Activated naive CD4-positive, alpha-beta T cell treated with anti-CD3 and anti-CD28 coated beads, Interleukin-2, amount 50 U/mL, for 72 hours (primary cell): Measurements from ENCODE around the gene PCIF1. TPM values are rescaled to one million over a fixed set of nuclear protein-coding genes. Genes with fewer than 3 reads are reported as not detected.
"Not testable (repeated sequence)": the region's sequence is repeated elsewhere in the genome, so short reads cannot be mapped to it uniquely, and the experiment has no call there.

Experiments used
- ATAC-seq, 2 donors: fragments of 150-1000 bp; cut with Tn5 transposase; 2 replicates each; pipeline ENCODE4 v1.10.0; 2021; ENCODE audit warnings: mild to moderate bottlenecking in 2 of 2, moderate library complexity in 2 of 2
- DNase-seq, 2 donors: peaks; one replicate each; pipeline ENCODE4 v3.0.0; 2021 to 2022; ENCODE audit warnings: low spot score in 2 of 2
- H3K27ac Mint-ChIP-seq, 2 donors: one replicate each; pipeline ENCODE4 v1.8.0; 2022; ENCODE audit warnings: mild to moderate bottlenecking in 2 of 2, mixed read lengths in 2 of 2
- H3K36me3 Mint-ChIP-seq, 2 donors: one replicate each; pipeline ENCODE4 v1.8.0; 2022; ENCODE audit warnings: mixed read lengths in 2 of 2
- H3K9me3 Mint-ChIP-seq, 2 donors: one replicate each; pipeline ENCODE4 v1.8.0; 2022; ENCODE audit warnings: mixed read lengths in 2 of 2
- total RNA-seq, 2 donors: library from RNA; stranded (reverse); gene quantifications; one replicate each; pipeline ENCODE4 v1.2.3, GENCODE V29; 2022

Gene PCIF1
- total RNA-seq, 2 donors from 2014 or later, result 31.8 to 51.0 TPM

DNA sequence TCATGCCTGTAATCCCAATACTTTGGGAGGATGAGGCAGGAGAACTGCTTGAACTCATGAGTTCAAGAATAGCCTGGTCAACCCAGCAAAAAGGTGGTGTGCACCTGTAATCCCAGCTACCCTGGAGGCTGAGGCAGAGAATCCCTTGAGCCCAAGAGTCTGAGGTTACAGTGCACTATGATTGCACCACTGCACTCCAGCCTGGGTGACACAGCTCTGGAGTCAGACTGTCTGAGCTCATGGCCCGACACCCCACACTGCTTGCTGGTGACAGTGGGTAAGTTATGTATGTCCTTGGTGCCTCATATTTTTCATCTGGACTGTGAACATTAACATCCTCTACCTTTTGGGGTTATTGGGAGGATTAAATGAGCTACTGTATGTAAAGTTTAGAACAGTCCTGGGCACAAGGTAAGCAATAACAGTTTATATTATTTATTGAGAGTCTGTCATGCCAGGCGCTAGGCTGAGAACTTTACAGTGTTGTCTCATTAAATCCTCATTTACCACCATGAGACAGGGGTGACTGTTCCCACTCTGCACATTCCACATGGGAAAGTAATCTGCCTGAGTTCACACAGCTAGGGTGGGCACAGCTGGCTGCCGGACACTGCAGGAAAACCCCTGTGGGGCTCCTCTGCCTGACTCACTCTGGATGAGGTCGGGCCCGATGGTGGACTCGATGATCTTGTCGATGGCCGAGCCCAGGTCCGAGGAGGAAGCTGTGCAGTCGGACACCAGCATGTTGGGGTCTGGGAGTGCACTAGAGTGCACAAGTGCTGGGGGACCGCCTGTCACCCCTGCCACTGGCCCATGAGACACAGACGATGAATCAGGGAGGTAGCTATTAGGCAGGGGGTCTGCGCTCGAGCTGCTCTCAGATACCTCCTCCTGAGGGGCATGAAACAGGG, 34.6 kb downstream of the PCIF1 start:
- no peak for DNase-seq
- no peak for ATAC-seq
- peaks cover 11 to 30% of the 10 kb centered on the region in 2 donors for H3K36me3 Mint-ChIP-seq
- H3K9me3 Mint-ChIP-seq, result peaks cover 0 to 4% of the 10 kb centered on the region in 2 donors
- no peak overlapping the region for H3K27ac Mint-ChIP-seq

DNA sequence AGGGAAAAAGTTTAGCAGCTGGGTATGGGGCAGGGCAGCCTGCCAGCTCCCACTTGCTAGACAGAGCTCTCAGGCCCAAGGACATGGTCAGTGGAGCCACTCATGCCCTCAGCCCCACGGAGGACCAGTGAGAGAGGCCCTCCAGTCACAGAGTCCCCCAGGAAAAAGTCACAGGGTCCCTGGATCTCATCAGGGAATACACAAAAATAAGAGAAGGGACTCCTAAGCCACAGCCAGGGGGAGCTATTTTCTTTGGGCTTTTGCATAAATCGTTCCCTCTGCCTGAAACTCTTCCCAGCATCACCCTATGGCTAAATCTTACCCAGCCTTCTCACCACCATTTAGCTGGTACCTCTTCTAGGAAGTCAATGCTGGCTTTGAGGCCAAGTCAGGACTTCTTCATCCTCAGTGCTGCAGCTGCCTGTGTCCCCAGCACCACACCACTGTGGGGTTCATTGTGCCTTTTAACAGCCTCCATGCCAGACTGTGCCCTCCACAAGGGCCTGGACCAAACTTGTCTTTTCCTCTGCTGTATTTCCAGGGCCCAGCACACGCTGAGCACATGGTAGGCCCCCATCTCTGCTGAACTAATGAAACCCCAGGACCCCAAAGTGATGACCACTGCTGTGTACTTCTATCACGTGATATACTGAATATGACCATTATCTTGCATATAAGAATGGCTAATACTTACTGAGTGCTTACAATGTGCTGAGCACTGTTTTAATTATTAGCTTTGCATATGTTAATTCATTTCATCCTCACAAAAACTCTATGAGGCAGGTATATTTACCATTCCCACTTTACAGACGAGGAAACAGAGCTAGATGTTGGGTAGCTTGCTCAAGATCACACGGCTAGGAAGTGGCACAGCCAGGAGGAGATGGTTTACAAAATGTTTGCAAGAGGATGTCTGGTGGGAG, 35.5 kb downstream of the PCIF1 start:
- Mint-ChIP-seq H3K27ac (peak overlapping the region; percentile 91 to 97), H3K9me3 (peaks cover 0 to 4% of the 10 kb centered on the region in 2 donors), H3K36me3 (peaks cover 11 to 29% of the 10 kb centered on the region in 2 donors)
- DNase-seq, result peak in 1 of 2 donors; percentile 56
- ATAC-seq, result no peak

DNA sequence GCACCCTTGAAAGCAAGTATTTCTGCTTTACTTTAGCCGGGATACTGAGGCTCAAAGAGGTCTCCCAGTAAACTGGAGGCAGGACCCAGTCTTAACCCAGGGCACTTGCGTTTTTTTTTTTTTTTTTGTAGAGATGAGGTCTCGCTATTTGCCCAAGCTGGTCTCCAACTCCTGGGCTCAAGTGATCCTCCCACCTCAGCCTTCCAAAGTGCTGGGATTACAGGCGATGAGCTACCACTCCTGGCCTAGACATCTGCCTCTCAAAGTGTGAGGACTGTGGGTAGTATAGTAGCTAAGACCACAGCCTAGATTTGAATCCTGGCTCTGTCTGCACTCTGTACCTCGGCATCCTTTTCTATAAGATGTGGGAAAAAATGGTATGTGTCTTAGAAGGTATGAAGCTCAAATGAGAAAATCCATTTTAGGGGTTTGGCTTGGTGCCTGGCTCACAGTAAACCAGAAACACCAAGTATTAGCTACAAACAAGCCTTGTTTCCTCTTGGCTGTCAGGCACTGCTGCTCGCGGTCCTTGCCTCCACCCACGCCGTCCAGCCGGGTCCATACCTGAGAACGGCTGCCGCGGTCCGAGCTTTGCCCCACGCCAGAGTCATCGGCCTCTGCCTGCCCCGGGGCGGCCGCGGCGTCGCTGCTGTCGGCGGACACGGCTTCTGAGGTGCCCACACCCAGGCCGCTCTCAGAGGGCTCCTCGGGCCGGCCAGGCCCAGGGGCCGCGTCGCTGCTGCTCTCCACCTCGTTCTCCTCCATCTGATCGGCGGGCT, 36.4 kb downstream of the PCIF1 start:
- DNase-seq (peak in 1 of 2 donors; percentile 74), ATAC-seq (peak in 1 of 2 donors; percentile 3)
- Mint-ChIP-seq H3K36me3 (peaks cover 8 to 29% of the 10 kb centered on the region in 2 donors), H3K27ac (peak overlapping the region; percentile 97 to 99), H3K9me3 (peaks cover 0 to 4% of the 10 kb centered on the region in 2 donors)

- peaks cover 6 to 29% of the 10 kb centered on the region in 2 donors for H3K36me3 Mint-ChIP-seq
- no peak for DNase-seq
These were observed 36.9 kb downstream of the PCIF1 start for GRCh38 chr20:45971425-45971674.

DNA sequence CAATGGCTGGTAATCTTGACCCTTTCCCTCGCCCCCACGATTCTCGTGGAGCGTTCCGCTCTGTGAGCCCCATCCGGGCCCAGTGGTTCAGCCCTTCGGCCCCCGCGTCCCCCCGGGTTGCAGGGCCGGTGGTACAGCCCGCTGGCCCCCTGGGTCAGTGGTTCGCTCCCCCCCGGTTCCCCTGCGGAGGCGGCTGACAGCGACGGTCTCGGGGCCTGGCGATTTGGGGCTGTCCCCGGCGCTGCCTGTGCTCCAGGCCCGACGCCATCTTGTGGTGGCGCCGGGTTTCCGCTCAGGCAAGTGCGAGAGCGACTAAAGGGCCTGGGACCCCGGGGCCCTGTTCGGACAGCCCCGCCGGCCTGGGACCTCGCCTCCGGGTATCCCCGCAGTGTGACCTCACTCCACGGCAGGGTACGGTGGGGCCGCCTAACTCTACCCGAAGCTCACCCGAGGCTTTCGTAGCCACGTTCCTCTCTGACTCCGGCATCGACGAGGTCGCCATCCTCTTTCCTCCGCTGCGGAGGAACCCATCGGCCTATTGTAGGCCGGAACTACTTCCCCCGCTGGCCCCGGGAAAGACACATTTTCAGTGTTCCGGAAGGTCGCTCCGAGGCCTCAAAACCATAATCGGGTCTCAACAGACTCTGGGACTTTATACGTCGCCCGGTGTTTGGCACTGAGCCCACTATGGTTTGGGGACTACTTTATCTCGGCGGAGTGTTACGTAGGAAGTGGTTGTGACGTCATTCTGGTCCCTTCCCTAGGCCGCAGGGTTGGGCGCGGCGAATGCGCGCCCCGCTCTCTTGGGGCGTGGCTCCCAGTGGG, 37.4 kb downstream of the PCIF1 start, which contains the start of gene ZNF335:
Gene ZNF335 (minus strand): TSS at position 529 of the 825 bp plus-strand sequence. CDS start 793 bp downstream, outside the sequence.
- DNase-seq (peak; percentile 97 to 98), ATAC-seq (peak; percentile 77 to 90)
- peak within 1 kb of the TSS; percentile 97 to 99 for H3K27ac Mint-ChIP-seq
- H3K9me3 Mint-ChIP-seq, result peaks cover 0 to 4% of the 10 kb centered on the region in 2 donors
- peaks cover 6 to 29% of the 10 kb centered on the region in 2 donors for H3K36me3 Mint-ChIP-seq

More at GRCh38 chr20:45971425-45971674, 36.9 kb downstream of the PCIF1 start:
- H3K9me3 Mint-ChIP-seq, result peaks cover 0 to 4% of the 10 kb centered on the region in 2 donors
- peak in 1 of 2 donors; percentile 33 for ATAC-seq
- peak overlapping the region; percentile 97 to 99 for H3K27ac Mint-ChIP-seq

DNA sequence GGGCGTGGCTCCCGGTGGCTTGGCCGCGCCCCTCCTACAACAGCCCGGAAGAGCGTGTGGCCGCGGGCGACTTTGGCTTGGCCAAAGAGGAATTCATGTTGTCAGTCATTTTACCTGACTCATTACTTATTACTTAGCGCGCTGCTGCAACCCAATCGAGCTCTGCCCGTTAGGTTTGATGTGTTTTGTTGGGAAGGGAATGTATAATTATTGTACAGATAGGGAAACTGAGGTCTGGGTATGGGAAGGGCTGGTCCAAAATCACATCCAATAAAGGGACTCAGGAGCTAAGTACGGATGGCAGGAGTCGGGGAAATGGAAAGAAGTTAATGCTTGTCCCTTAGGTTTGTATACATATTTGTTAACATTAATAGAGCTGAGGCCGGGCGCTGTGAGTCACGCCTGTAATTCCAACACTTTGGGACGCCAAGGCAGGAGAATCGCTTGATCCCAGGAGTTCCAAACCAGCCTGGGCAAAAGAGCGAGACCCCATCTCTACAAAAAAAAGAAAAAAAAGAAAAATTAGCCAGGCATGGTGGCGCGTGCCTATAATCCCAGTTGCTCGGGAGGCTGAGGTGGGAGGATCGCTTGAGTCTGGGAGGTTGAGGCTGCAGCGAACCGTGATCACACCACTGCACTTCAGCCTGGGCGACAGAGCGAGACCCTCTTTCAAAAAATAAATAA, 38.2 kb downstream of the PCIF1 start:
- DNase-seq, result no peak
- H3K36me3 Mint-ChIP-seq, result peaks cover 6 to 29% of the 10 kb centered on the region in 2 donors
- H3K9me3 Mint-ChIP-seq, result peaks cover 0 to 4% of the 10 kb centered on the region in 2 donors
- peak overlapping the region; percentile 97 to 99 for H3K27ac Mint-ChIP-seq
- ATAC-seq, result peak in 1 of 2 donors; percentile 88

GRCh38 chr20:45974896-45975565, 40.5 kb downstream of the PCIF1 start:
- H3K27ac Mint-ChIP-seq, result no peak overlapping the region
- H3K9me3 Mint-ChIP-seq, result peaks cover 0 to 4% of the 10 kb centered on the region in 2 donors
- no peak for DNase-seq
- peaks cover 6 to 21% of the 10 kb centered on the region in 2 donors for H3K36me3 Mint-ChIP-seq
- no peak for ATAC-seq

DNA sequence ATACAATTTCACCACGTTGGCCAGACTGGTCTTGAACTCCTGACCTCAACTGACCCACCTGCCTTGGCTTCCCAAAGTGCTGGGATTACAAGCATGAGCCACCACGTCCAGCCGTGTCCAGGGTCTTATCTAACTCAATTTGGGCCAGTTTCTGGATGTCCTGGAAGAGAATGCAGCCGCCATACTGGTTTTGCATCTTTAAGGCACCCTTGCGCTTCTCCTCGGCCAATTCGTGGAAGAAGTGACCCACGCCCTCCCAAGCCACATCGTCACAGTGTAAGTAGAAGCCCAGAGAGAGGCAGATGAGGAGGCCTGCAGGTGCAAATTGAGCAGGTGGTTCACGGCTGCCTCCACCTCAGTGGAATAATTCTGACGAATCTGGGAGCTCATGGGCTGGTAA, 41.2 kb downstream of the PCIF1 start:
- DNase-seq (no peak), ATAC-seq (no peak)

GRCh38 chr20:45976086-45976485, 41.6 kb downstream of the PCIF1 start:
- H3K36me3 Mint-ChIP-seq, result peaks cover 6 to 10% of the 10 kb centered on the region in 2 donors
- ATAC-seq, result no peak
- no peak for DNase-seq
- H3K27ac Mint-ChIP-seq, result no peak overlapping the region
- peaks cover 0 to 4% of the 10 kb centered on the region in 2 donors for H3K9me3 Mint-ChIP-seq

More for the DNA sequence above, 41.2 kb downstream of the PCIF1 start:
- peaks cover 0 to 4% of the 10 kb centered on the region in 2 donors for H3K9me3 Mint-ChIP-seq
- H3K36me3 Mint-ChIP-seq, result peaks cover 6 to 14% of the 10 kb centered on the region in 2 donors
- H3K27ac Mint-ChIP-seq, result no peak overlapping the region

- ATAC-seq, result no peak
- no peak overlapping the region for H3K27ac Mint-ChIP-seq
- no peak for DNase-seq
- H3K36me3 Mint-ChIP-seq, result no peaks in the 10 kb centered on the region
- H3K9me3 Mint-ChIP-seq, result no peaks in the 10 kb centered on the region
These were observed 46.8 kb downstream of the PCIF1 start for GRCh38 chr20:45981261-45981660.

DNA sequence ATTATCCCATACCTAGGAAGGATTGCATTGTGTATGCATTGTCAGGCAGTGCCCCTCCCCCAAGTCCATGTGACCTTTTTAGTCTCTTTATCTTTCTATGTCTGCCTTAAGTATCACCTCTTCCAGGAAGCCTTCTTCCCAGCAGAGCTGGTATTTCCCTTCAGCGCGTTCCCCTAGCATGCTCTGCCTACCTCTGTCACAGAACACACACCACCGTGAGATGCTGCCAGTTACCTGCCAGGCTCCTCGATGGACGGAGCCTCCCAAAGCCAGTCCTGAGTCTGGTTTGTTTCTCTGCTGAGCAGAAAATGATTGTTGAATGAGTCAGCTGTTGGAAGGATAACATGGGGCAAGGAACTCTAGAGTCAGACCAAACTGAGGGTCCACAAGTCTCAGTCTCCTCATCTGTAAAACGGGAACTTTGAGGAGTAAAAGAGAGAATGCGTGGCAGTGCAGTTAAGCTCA, 48.8 kb downstream of the PCIF1 start:
- Mint-ChIP-seq H3K9me3 (no peaks in the 10 kb centered on the region), H3K27ac (no peak overlapping the region), H3K36me3 (no peaks in the 10 kb centered on the region)
- ATAC-seq (no peak), DNase-seq (no peak)

DNA sequence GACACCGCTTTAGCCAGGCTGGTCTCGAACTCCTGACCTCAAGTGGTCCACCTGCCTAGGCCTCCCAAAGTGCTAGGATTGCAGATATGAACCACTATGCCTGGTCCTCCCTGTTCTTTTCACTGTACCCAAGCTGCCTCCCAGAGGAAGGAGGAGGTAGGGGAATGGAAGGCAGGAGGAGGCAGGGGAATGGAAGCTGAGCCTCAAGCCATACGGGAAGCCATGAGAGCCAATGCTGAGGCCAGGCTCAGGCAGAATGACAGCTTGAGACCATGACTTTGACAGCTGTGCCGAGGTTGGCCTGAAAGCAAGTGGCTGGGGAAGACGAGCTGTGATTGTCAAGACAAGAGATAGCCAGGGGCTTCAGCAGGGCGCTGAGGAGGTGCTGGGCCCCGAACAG, 51.1 kb downstream of the PCIF1 start:
- no peak for DNase-seq
- H3K9me3 Mint-ChIP-seq, result no peaks in the 10 kb centered on the region
- no peak overlapping the region for H3K27ac Mint-ChIP-seq

GRCh38 chr20:45987108-45987780, 52.8 kb downstream of the PCIF1 start:
- DNase-seq, result peak in 1 of 2 donors; percentile 85

More for the DNA sequence above, 51.1 kb downstream of the PCIF1 start:
- no peak for ATAC-seq
- H3K36me3 Mint-ChIP-seq, result no peaks in the 10 kb centered on the region

GRCh38 chr20:45988830-45989229, 54.3 kb downstream of the PCIF1 start:
- not testable (repeated sequence) for DNase-seq, H3K27ac Mint-ChIP-seq, ATAC-seq, H3K9me3 Mint-ChIP-seq, H3K36me3 Mint-ChIP-seq

More at GRCh38 chr20:45987108-45987780, 52.8 kb downstream of the PCIF1 start:
- Mint-ChIP-seq H3K36me3 (no peaks in the 10 kb centered on the region), H3K9me3 (no peaks in the 10 kb centered on the region), H3K27ac (no peak overlapping the region)
- peak; percentile 98 to 100 for ATAC-seq
